K562 (cell line): ENCODE measurements around the gene COL25A1. TPM values are rescaled to one million over a fixed set of nuclear protein-coding genes. Genes with fewer than 3 reads are reported as not detected.

Experiments
- ARID3A ChIP-seq: IDR thresholded peaks from 2 replicates; pipeline ENCODE4 v1.6.1; 2012; ENCODE audit warnings: low read depth, low read length, improper control_type of control experiment, borderline replicate concordance
- ATF1 ChIP-seq, 2 experiments: fragments of 450-650 bp in 1 of 2; IDR thresholded peaks; 2 replicates each; pipeline ENCODE4 v1.6.1; 2016; ENCODE audit warnings: missing compliant biosample characterization in 1 of 2, missing genetic modification characterization in 1 of 2
- CBFA2T2 ChIP-seq: fragments of 450-650 bp; conservative IDR thresholded peaks from 2 replicates; pipeline ENCODE4 v1.6.1; 2017; ENCODE audit warnings: mild to moderate bottlenecking
- CCNT2 ChIP-seq: IDR thresholded peaks from 2 replicates; pipeline ENCODE4 v1.6.1; 2011; ENCODE audit warnings: borderline replicate concordance, low read depth, mild to moderate bottlenecking, moderate library complexity, mixed read lengths, low read length; ENCODE audit not compliant: insufficient read length; ENCODE audit errors: extremely low read depth
- CREB1 ChIP-seq, 2 experiments: sonication (generic) in 1 of 2; formaldehyde crosslinking in 1 of 2; IDR thresholded peaks; 2 replicates each; pipeline versions ENCODE4 v1.6.1 to v1.8.0; 2012 to 2022; ENCODE audit warnings: inconsistent platforms in 1 of 2, mild to moderate bottlenecking in 1 of 2, missing genetic modification reagents in 1 of 2, moderate library complexity in 1 of 2
- DEAF1 ChIP-seq: fragments of 450-650 bp; formaldehyde crosslinking; IDR thresholded peaks from 2 replicates; pipeline ENCODE4 v1.4.0; 2020; ENCODE audit warnings: mild to moderate bottlenecking, moderate library complexity
- EP400 ChIP-seq: fragments of 450-650 bp; IDR thresholded peaks from 2 replicates; pipeline ENCODE4 v1.6.1; 2017; ENCODE audit warnings: antibody characterized with exemption, mild to moderate bottlenecking, moderate library complexity
- FOXJ2 ChIP-seq: fragments of 200-800 bp; sonication (Bioruptor generic); IDR thresholded peaks from 2 replicates; pipeline ENCODE4 v1.6.1; 2016; ENCODE audit warnings: missing genetic modification characterization, missing compliant biosample characterization
- HDAC2 ChIP-seq: fragments of 450-650 bp; IDR thresholded peaks from 2 replicates; pipeline ENCODE4 v1.6.1; 2016; ENCODE audit warnings: mild to moderate bottlenecking
- MAFG ChIP-seq: fragments of 450-650 bp; conservative IDR thresholded peaks from 2 replicates; pipeline ENCODE4 v1.6.1; 2016; ENCODE audit warnings: missing genetic modification characterization, missing compliant biosample characterization
- MLLT1 ChIP-seq, 2 experiments: fragments of 450-650 bp; IDR thresholded peaks; 2 replicates each; pipeline ENCODE4 v1.6.1; 2016
- MXI1 ChIP-seq: IDR thresholded peaks from 2 replicates; pipeline ENCODE4 v1.6.1; 2011; ENCODE audit warnings: low read depth, mild to moderate bottlenecking, improper control_type of control experiment, low read length
- MYNN ChIP-seq, 2 experiments: sonication (generic); formaldehyde crosslinking in 1 of 2; IDR thresholded peaks; 2 replicates each; pipeline versions ENCODE4 v1.5.0 to v1.6.1; 2016 to 2020; ENCODE audit warnings: antibody characterized with exemption in 1 of 2, missing genetic modification reagents in 1 of 2
- NCOA1 ChIP-seq: fragments of 450-650 bp; IDR thresholded peaks from 2 replicates; pipeline ENCODE4 v1.6.1; 2016; ENCODE audit warnings: low read depth
- RFX7 ChIP-seq: fragments of 250-450 bp; sonication (Bioruptor Pico); IDR thresholded peaks from 2 replicates; pipeline ENCODE4 v1.5.1; 2021; ENCODE audit warnings: mild to moderate bottlenecking
- SIRT6 ChIP-seq: IDR thresholded peaks from one replicate; pipeline ENCODE4 v1.6.1; 2012; ENCODE audit warnings: low read depth, mild to moderate bottlenecking, control low read depth, inconsistent platforms, low read length, moderate library complexity
- SMARCA4 ChIP-seq: fragments of 450-650 bp; IDR thresholded peaks from 2 replicates; pipeline ENCODE4 v1.6.1; 2016
- SMARCC2 ChIP-seq: fragments of 450-650 bp; IDR thresholded peaks from 2 replicates; pipeline ENCODE4 v1.6.1; 2017; ENCODE audit warnings: antibody characterized with exemption, moderate library complexity, mild to moderate bottlenecking, low read depth
- TRIM24 ChIP-seq, 2 experiments: fragments of 450-650 bp; IDR thresholded peaks; 2 replicates each; pipeline ENCODE4 v1.6.1; 2016
- ZFX ChIP-seq: sonication (generic); formaldehyde crosslinking; IDR thresholded peaks from 2 replicates; pipeline ENCODE4 v1.8.0; 2022; ENCODE audit warnings: mild to moderate bottlenecking, missing genetic modification reagents, moderate library complexity
- polyA plus RNA-seq, 8 experiments: library from polyadenylated mRNA; depleted of rRNA in 4 of 8; stranded (reverse) in 5 of 8; unstranded in 3 of 8; fragments of >200 nt; fragmentation: Nextera tagmentation in 2 of 8; fragmentation: Illumina TruSeq in 1 of 8; extraction: Ambion mirVana in 2 of 8; extraction: Trizol in 1 of 8; gene quantifications; 2 replicates each; pipeline versions ENCODE4 v1.2.1 to v1.2.3, GENCODE V29; 2011 to 2014; ENCODE audit warnings: inconsistent platforms in 1 of 8, missing spikeins in 1 of 8
- total RNA-seq, 7 experiments: library from RNA; depleted of rRNA in 6 of 7; stranded (reverse); fragments of >200 nt in 6 of 7; fragmentation: Illumina TruSeq in 2 of 7; extraction: Trizol in 2 of 7; gene quantifications; 2 replicates each; pipeline versions ENCODE4 v1.2.1 to v1.2.3, GENCODE V29; 2011 to 2021; ENCODE audit warnings: low replicate concordance in 1 of 7
- TF ChIP-seq, protein P1 (sequence below): fragments of 200-400 bp; formaldehyde crosslinking; IDR thresholded peaks from 2 replicates; pipeline ENCODE4 v1.6.1; 2017; ENCODE audit warnings: mild to moderate bottlenecking, low read depth, low read length, moderate library complexity

COL25A1 gene
- total and polyA plus RNA-seq, 9 of the 15 experiments (the other 6 are each of a cell fraction or from before 2014, with no cell fraction given) = 0.03 to 0.62 (median 0.27) TPM

DNA sequence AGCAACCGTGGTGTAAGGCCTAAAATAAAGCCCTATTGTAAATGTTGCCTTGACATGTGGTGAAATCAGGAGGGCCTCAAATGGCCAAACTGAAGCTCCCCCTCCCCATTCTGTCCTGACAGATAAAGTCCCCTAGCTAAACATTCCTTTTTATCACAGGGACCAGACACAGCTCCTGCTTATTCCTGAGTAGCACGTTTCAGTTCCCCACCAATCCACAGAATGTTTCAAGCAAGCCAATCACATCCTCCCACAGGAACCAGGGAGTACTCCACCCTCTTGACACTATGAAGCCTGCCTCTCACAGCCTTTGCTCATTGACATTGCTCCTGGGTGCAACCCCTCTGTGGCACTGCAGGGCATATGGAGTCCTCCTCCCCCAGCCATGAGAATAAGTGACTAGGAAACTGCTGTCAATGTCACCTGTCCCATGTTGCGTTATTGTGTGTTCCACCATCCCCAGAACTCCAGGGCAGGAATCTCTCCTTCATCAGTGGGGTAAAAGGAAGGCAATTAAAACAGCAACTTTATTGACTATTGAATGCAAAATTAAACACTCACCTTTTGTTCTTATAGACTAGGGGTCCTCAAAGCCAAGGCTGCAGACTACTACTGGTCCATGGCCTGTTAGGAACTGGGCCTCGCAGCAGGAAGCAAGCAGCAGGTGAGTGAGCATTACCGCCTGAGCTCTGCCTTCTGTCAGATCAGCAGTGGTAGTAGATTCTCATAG, 128.1 kb downstream of the COL25A1 start (continued):
- 0 out of 2 replicates have a peak, but pooled peaks have one; percentile 51 for TF ChIP-seq ARID3A
- TF ChIP-seq FOXJ2 (tag) = no peak
- peak; percentile 49 for TF ChIP-seq ZFX (CRISPR knock-in tag)
- TF ChIP-seq MYNN (IDR thresholded peaks at IDR 0.05) = 0 out of 2 replicates have a peak, but pooled peaks have one; percentile 53
- TF ChIP-seq MYNN (CRISPR knock-in tag; IDR thresholded peaks at IDR 0.05) = no peak
- TF ChIP-seq HDAC2 = peak; percentile 51; the same call in 1 of the 2 replicates
- peak; percentile 38; the same call in 1 of the 2 replicates for TF ChIP-seq EP400
- TF ChIP-seq CCNT2 = peak; percentile 81
- TF ChIP-seq DEAF1 (CRISPR knock-in tag) = no peak
- peak; percentile 44; the same call in 1 of the 2 replicates for TF ChIP-seq CREB1 (IDR thresholded peaks at IDR 0.05)
- no peak for TF ChIP-seq CREB1 (CRISPR knock-in tag; IDR thresholded peaks at IDR 0.05)
- TF ChIP-seq SIRT6 = no peak
- TF ChIP-seq MAFG (tag) = no peak
- no peak for TF ChIP-seq ATF1 (CRISPR knock-in tag; IDR thresholded peaks at IDR 0.05)
- TF ChIP-seq ATF1 (tag; IDR thresholded peaks at IDR 0.05) = peak; percentile 29; the same call in 1 of the 2 replicates
- peak; percentile 83 to 92; a peak in 3 of 4 replicates for TF ChIP-seq TRIM24 (IDR thresholded peaks at IDR 0.05)
- TF ChIP-seq CBFA2T2 = peak; percentile 93
- TF ChIP-seq SMARCC2 = peak; percentile 75; the same call in 1 of the 2 replicates
- TF ChIP-seq, protein P1, sequence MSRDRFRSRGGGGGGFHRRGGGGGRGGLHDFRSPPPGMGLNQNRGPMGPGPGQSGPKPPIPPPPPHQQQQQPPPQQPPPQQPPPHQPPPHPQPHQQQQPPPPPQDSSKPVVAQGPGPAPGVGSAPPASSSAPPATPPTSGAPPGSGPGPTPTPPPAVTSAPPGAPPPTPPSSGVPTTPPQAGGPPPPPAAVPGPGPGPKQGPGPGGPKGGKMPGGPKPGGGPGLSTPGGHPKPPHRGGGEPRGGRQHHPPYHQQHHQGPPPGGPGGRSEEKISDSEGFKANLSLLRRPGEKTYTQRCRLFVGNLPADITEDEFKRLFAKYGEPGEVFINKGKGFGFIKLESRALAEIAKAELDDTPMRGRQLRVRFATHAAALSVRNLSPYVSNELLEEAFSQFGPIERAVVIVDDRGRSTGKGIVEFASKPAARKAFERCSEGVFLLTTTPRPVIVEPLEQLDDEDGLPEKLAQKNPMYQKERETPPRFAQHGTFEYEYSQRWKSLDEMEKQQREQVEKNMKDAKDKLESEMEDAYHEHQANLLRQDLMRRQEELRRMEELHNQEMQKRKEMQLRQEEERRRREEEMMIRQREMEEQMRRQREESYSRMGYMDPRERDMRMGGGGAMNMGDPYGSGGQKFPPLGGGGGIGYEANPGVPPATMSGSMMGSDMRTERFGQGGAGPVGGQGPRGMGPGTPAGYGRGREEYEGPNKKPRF = no peak
- no peak for TF ChIP-seq MLLT1 (IDR thresholded peaks at IDR 0.05)
- TF ChIP-seq RFX7 (CRISPR knock-in tag) = no peak
- TF ChIP-seq MXI1 = peak; percentile 72; the same call in 1 of the 2 replicates
- TF ChIP-seq SMARCA4 = peak; percentile 85
- peak; percentile 47; the same call in 1 of the 2 replicates for TF ChIP-seq NCOA1
